Activated CD4-positive, alpha-beta T cell treated with anti-CD3 and anti-CD28 coated beads, Interleukin-2, amount 10 ng/mL, durations not matched to agents 7 days and 5 days (primary cell): Measurements from ENCODE around the gene WFIKKN2. TPM values are rescaled to one million over a fixed set of nuclear protein-coding genes. Genes with fewer than 3 reads are reported as not detected.

Experiments
- total RNA-seq, 2 experiments: library from RNA; stranded (reverse); gene quantifications; one replicate each; pipeline ENCODE4 v1.2.3, GENCODE V29; 2021

Gene WFIKKN2
- total RNA-seq, 2 experiments from 2014 or later: not detected

Other genes with a start within 250 kb of the WFIKKN2 start
- gene ABCC3, start 200.7 kb upstream of the WFIKKN2 start, total RNA-seq: not detected
- gene ANKRD40, start 127.7 kb upstream of the WFIKKN2 start, total RNA-seq: 10 to 100 TPM; 31.1 to 34.2 TPM
- gene LUC7L3, start 116.0 kb upstream of the WFIKKN2 start, total RNA-seq: 100 to 1,000 TPM; 108 to 139 TPM
- not detected for gene ANKRD40CL, start 68.1 kb upstream of the WFIKKN2 start, total RNA-seq
- 10 to 100 TPM; 81.8 to 99.0 TPM for gene TOB1, start 30.8 kb downstream of the WFIKKN2 start, total RNA-seq